Upper lobe of left lung (tissue), 4 donors: ENCODE results near the gene LYPD5.

Source experiments
- CTCF ChIP-seq, 6 experiments: fragments of 450-650 bp in 4 of 6; fragments of 200-600 bp in 2 of 6; sonication (generic) in 2 of 6; IDR thresholded peaks; one replicate each; pipeline ENCODE4 v1.5.1; 2016 to 2019; ENCODE audit warnings: antibody characterized with exemption in 6 of 6
- POLR2AphosphoS5 ChIP-seq, 2 donors: sonication (generic); formaldehyde crosslinking; IDR thresholded peaks; one replicate each; pipeline ENCODE4 v1.5.1; 2017; ENCODE audit warnings: antibody characterized with exemption in 2 of 2

DNA sequence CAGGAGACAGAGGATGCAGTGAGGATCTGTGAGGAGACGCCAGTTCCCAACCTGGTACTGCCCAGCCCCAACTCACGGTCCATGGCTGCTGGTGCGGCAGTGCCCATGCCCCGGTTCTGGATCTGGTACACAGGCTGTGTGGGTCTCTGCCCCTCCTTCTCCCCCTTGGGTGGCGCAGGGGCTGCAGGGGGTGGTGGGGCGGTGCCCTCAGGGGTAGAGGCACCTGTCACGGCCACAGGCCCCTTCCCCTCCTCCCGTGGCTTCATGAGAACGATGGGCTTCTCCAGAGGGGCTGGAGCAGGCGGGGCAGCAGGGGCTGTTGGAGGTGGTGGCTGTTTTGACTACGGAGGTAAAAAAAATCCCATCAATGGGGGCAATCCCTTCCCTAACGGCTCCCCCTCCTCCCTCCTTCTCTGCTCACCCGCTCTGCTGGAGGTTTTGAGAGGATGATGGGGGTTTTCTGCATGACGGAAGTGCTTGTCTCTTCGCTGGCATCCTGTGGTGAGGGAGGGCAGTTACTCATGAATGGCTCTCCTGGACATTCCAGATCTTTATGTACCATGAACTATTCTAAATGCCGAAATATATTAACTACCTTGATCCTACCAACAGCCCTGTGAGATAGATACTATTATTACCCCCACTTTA, 54.6 kb downstream of the LYPD5 start:
- TF ChIP-seq CTCF (IDR thresholded peaks at IDR 0.05): no peak
- no peak for TF ChIP-seq POLR2AphosphoS5 (IDR thresholded peaks at IDR 0.05)
